ENCODE results near the gene ATP12A.

ATP12A gene

GRCh38 chr13:24670961-24671381 is 9.2 kb upstream of the ATP12A start:
- no peaks in the 10 kb centered on the region for H3K9me3 ChIP-seq
- H3K27me3 ChIP-seq (ENCODE audit: low read depth): no peaks in the 10 kb centered on the region
- in situ Hi-C loops (cut with MboI; ENCODE audit: low sequenced_read_pairs): loop anchor here (10.0 kb wide), 2 partner anchors 66 to 96 kb away; no protein-coding TSS in a partner anchor
- H3K4me1 ChIP-seq: peaks cover 3% of the 10 kb centered on the region
- DNase-seq (ENCODE audit: low spot score in 2 of 2): peak; percentile 59 to 69
- H3K36me3 ChIP-seq (replicated peaks): no peaks in the 10 kb centered on the region
- H3K4me3 ChIP-seq: no peak overlapping the region

DNA sequence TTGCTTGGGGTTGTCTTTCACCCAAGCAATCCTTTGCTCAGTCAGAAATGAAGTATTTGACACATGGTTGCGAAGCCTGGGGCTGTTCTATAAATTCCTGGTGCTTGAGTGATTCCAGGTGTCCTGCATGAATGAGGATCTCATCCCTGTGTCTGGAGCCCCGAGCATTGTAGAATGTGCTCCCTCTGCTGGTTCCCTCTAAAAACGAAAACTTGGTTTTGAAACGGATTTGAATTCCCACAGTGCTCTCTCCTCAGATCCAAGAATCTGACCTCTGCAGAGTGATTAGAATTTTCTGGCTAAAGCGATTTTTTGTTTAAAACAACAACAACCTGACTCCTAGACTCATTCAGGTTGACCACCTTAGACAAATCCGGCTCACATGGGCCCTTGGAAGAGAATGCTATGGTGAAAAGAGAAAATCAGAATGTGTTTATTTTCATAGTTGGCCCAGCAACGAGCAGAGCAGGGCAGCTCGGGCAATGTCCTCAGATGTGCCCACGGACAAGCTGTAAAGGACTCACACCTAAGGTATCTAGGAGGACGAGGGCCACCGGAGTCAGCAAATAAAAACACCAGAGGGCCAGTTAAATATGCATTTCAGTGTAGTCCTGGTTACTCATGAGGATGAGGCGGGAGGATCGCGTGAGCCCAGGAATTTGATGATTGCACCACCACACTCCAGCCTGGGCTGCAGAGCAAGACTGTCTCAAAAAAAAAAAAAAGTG is 8.7 kb upstream of the ATP12A start:
- H3K4me3 ChIP-seq: no peak overlapping the region
- H3K9me3 ChIP-seq: no peaks in the 10 kb centered on the region
- peaks cover 3% of the 10 kb centered on the region for H3K4me1 ChIP-seq
- peak; percentile 69 to 76 for DNase-seq (ENCODE audit: low spot score in 2 of 2)
- no peaks in the 10 kb centered on the region for H3K36me3 ChIP-seq (replicated peaks)
- in situ Hi-C loops (cut with MboI; ENCODE audit: low sequenced_read_pairs): loop anchor here (10.0 kb wide), 2 partner anchors 67 to 97 kb away; no protein-coding TSS in a partner anchor
- no peaks in the 10 kb centered on the region for H3K27me3 ChIP-seq (ENCODE audit: low read depth)

DNA sequence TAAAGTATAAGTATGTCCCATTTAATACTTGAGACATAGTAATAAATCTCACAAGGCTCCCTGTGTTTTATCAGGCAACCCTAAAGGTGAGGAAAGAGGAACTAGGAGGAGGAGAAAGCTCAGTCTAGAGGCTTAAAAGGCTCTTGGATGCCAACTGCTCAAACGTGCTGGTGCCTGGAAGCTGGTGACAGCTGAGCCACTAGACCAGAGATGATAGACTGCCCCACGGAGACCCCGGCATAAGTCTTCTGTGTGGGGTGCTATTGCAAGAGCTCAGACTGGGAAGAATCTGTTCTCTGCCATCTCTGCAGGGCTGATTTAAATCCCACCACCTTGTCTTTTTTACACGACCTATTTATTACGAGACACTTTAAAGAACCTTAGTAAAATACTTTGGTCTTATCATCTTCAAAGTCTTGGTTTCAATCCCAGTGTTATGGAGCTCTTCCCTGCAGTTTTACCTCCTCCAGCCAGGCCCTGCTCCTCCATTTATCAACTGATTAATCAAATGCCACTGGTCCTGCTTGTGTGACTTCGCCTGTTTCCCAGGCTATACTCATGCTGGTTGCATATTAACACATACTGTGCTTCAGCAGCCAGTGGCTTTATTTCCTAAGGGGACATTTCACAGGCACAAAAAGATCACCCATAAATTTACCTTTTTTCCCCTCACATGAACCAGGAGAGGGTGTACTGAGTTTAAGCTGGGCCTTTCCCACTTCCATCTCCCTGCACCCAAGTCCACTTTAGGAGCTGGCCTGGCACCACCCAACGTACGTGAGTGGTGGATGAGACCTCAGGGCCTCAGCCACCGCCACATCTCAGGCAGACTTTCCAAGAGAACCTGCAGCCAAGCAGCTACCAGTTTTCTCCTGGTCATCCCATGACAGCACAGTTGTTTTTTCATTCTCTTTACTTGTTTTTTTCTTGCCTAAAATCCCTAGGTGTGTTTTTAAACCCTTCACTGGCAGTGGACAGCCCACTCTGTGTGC is 7.8 kb upstream of the ATP12A start:
- in situ Hi-C loops (cut with MboI; ENCODE audit: low sequenced_read_pairs): loop anchor here (10.0 kb wide), 2 partner anchors 68 to 98 kb away; no protein-coding TSS in a partner anchor
- DNase-seq (ENCODE audit: low spot score in 2 of 2): no peak
- H3K9me3 ChIP-seq: no peaks in the 10 kb centered on the region
- no peak overlapping the region for H3K4me3 ChIP-seq
- H3K36me3 ChIP-seq (replicated peaks): no peaks in the 10 kb centered on the region
- H3K27me3 ChIP-seq (ENCODE audit: low read depth): peaks cover 2% of the 10 kb centered on the region; the same call in 1 of the 2 replicates
- H3K4me1 ChIP-seq: peaks cover 3% of the 10 kb centered on the region

DNA sequence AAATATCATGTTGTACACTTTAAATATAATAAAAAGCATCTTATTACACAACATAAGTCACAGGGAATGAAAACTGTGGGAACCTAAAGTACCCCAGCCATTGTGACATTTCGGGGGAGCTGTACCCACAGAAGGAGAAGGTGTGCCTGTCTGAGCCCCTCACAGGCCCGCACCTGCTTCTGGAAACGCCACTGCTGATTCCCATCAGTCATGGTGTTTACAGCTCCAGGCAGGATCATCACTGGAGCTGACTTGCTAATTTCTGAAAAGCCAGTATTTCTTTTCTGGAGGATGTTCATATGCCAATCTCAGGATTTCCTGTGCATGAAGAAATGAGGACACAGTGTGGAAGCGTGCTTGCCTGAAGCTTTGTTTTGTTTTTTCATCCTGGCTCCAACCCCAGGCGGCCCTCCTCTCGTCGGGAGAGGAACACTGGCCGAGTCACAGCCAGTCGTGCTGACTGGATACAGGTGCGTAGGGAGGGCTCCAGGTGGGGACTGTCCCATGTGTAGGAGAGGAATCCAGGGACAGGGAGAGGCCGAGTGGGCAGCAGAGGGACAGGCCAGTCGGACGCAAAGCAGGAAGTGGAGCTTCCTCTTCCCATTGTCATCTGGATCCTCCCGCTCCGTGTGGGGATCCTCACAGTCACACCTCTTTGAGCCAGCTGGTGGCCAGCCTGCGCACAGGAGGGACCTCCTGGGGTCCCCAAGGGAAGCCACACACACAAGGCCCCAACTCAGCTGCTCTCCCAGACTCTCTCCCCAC is 4.2 kb upstream of the ATP12A start:
- DNase-seq (ENCODE audit: low spot score in 2 of 2): no peak
- Histone ChIP-seq H3K36me3 (replicated peaks) (no peaks in the 10 kb centered on the region), H3K9me3 (no peaks in the 10 kb centered on the region), H3K27me3 (ENCODE audit: low read depth) (peaks cover 28% of the 10 kb centered on the region), H3K4me3 (no peak overlapping the region), H3K4me1 (peaks cover 2% of the 10 kb centered on the region)
- in situ Hi-C loops (cut with MboI; ENCODE audit: low sequenced_read_pairs): loop anchor here (10.0 kb wide), 2 partner anchors 71 to 101 kb away; no protein-coding TSS in a partner anchor

DNA sequence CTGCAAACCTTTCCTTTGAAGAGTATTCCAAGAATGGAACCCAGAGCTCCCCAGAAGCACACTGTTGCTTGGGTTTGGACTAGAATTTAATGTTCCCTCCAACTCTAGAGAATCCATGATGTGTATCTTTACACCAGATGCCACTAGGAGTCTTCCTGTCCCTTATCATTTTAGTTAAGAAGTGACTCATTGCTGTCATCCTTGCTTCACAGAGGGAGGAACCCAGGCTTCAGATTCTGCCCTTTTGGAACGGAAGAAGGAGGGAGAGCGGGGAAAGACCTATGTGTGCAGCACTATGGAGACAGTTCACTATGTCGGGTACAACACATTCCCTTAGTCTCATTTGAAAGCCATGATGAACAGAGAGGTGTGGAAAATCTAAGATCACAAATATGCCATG is 2.1 kb upstream of the ATP12A start:
- Histone ChIP-seq H3K27me3 (ENCODE audit: low read depth) (peaks cover 33% of the 10 kb centered on the region), H3K4me3 (no peak overlapping the region), H3K9me3 (no peaks in the 10 kb centered on the region), H3K36me3 (replicated peaks) (no peaks in the 10 kb centered on the region), H3K4me1 (no peaks in the 10 kb centered on the region)
- DNase-seq (ENCODE audit: low spot score in 2 of 2): no peak
- in situ Hi-C loops (cut with MboI; ENCODE audit: low sequenced_read_pairs): loop anchor here (10.0 kb wide), 2 partner anchors 73 to 103 kb away; no protein-coding TSS in a partner anchor

- peaks cover 33% of the 10 kb centered on the region for H3K27me3 ChIP-seq (ENCODE audit: low read depth)
- H3K4me3 ChIP-seq: no peak overlapping the region; the same call in 1 of the 2 replicates
- H3K4me1 ChIP-seq: peaks cover 4% of the 10 kb centered on the region
- no peaks in the 10 kb centered on the region for H3K9me3 ChIP-seq
- H3K36me3 ChIP-seq (replicated peaks): no peaks in the 10 kb centered on the region
- DNase-seq (ENCODE audit: low spot score in 2 of 2): no peak
- in situ Hi-C loops (cut with MboI; ENCODE audit: low sequenced_read_pairs): loop anchor here (10.0 kb wide), 2 partner anchors 75 to 105 kb away; no protein-coding TSS in a partner anchor
These were observed 522 bp upstream of the ATP12A start for GRCh38 chr13:24679686-24680085.

- in situ Hi-C loops (cut with MboI; ENCODE audit: low sequenced_read_pairs): no loop called here
- DNase-seq (ENCODE audit: low spot score in 2 of 2): no peak
- Histone ChIP-seq H3K9me3 (no peaks in the 10 kb centered on the region), H3K36me3 (replicated peaks) (no peaks in the 10 kb centered on the region), H3K4me3 (peak overlapping the region; percentile 32), H3K27me3 (ENCODE audit: low read depth) (peaks cover 33% of the 10 kb centered on the region), H3K4me1 (peaks cover 4% of the 10 kb centered on the region)
These were observed 855 bp downstream of the ATP12A start for GRCh38 chr13:24680921-24681604.

DNA sequence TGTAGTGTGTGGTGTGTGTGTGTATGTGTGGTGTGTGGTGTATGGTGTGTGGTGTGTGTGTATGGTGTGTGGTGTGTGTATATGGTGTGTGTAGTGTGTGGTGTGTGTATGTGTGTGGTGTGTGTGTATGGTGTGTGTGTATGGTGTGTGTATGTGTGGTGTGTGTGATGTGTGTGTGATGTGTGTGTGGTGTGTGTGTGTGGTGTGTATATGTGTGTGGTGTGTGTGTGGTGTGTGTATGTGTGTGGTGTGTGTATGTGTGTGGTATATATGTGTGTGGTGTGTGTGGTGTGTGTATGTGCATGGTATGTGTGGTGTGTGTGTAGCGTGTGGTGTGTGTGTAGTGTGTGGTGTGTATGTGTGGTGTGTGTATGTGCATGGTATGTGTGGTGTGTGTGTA is 1.7 kb downstream of the ATP12A start:
- in situ Hi-C loops (cut with MboI; ENCODE audit: low sequenced_read_pairs): no loop called here
- H3K4me3 ChIP-seq: no peak overlapping the region
- H3K36me3 ChIP-seq (replicated peaks): no peaks in the 10 kb centered on the region
- H3K9me3 ChIP-seq: no peaks in the 10 kb centered on the region
- peaks cover 33% of the 10 kb centered on the region for H3K27me3 ChIP-seq (ENCODE audit: low read depth)
- peaks cover 4% of the 10 kb centered on the region for H3K4me1 ChIP-seq
- no peak for DNase-seq (ENCODE audit: low spot score in 2 of 2)

DNA sequence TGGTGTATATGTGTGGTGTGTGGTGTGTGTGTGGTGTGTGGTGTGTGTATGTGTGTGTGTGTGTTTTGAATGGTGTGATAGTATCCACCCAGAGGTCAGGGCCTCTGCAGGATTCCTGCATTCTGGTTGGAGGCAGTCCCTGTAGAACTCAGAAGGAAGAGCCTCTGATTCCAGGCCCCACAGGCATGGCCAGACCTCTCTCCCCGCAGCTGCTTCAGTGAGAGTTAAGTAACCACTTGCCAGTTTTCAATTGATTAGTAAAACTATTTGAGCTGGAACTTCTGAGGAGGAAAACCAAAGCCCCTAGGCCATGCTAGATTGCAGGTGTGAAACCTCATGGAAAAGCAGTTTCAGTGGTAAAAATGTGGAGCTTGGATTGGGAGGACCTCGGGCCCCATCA is 2.1 kb downstream of the ATP12A start:
- H3K36me3 ChIP-seq (replicated peaks): no peaks in the 10 kb centered on the region
- peaks cover 30% of the 10 kb centered on the region for H3K27me3 ChIP-seq (ENCODE audit: low read depth)
- H3K9me3 ChIP-seq: no peaks in the 10 kb centered on the region
- no peak for DNase-seq (ENCODE audit: low spot score in 2 of 2)
- in situ Hi-C loops (cut with MboI; ENCODE audit: low sequenced_read_pairs): no loop called here
- peaks cover 4% of the 10 kb centered on the region for H3K4me1 ChIP-seq
- H3K4me3 ChIP-seq: no peak overlapping the region

DNA sequence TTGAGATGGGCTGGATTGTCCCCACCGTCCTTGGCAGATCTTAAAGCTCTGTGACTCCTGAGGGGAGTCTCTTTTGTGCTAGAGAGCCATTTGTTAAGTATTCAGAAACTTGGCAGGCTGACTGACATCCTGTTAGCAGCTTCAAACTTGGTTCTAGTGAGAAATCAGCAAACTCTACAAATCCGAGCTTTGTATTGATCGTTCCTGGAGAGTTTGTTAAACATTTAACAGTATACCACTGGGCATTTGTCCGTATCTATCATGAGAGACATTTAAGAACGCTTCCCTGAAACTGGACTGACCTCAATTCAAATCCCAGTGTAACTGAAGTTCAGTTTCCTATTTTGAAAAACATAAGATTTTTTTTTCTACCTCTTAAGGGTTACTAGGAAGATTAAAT is 3.1 kb downstream of the ATP12A start:
- DNase-seq (ENCODE audit: low spot score in 2 of 2): no peak
- in situ Hi-C loops (cut with MboI; ENCODE audit: low sequenced_read_pairs): no loop called here
- no peaks in the 10 kb centered on the region for H3K36me3 ChIP-seq (replicated peaks)

DNA sequence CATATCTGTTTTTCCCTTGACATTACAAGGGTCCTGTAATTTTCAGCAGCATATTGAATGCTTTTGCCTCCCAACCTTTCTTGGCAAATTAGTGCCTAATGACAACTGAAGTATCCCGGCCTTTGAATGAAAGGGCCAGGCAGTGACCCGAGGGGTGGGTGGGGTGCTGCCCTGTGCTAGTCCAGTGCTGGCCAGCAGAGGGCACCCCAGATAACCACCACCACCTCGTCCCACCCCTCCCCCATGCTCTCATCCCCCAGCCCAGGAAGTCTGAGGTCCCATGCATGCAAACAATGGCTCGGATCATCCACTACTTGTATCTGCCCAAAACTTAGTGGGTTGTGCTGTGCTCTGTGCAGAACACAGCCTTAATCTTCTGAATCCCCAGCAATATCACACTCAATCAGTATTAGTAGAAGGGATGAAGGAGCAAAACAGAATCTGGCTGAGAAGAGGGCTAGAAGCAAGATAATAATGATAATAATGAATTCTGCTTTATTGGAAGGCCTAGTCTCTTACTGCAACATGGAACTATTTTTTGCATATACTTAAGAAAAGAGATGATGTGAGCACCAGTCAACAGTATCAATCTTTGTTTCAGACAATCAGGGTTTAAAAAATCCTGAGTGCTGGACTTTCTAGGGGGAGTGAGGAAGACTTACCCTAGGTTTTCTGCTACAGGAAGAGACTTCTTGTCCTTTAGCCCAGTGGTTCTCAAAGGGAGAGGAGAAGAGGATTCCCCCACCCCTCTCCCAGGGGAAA is 3.8 kb downstream of the ATP12A start:
- peaks cover 21% of the 10 kb centered on the region for H3K27me3 ChIP-seq (ENCODE audit: low read depth)
- peak; percentile 59 to 92 for DNase-seq (ENCODE audit: low spot score in 2 of 2)
- in situ Hi-C loops (cut with MboI; ENCODE audit: low sequenced_read_pairs): no loop called here

More for the DNA sequence above, 3.1 kb downstream of the ATP12A start:
- Histone ChIP-seq H3K4me3 (no peak overlapping the region), H3K9me3 (no peaks in the 10 kb centered on the region), H3K27me3 (ENCODE audit: low read depth) (peaks cover 25% of the 10 kb centered on the region), H3K4me1 (peaks cover 4% of the 10 kb centered on the region)

GRCh38 chr13:24684600-24684998 is 4.4 kb downstream of the ATP12A start:
- H3K9me3 ChIP-seq: no peaks in the 10 kb centered on the region
- peaks cover 16% of the 10 kb centered on the region for H3K27me3 ChIP-seq (ENCODE audit: low read depth)
- peaks cover 4% of the 10 kb centered on the region for H3K4me1 ChIP-seq
- in situ Hi-C loops (cut with MboI; ENCODE audit: low sequenced_read_pairs): no loop called here
- H3K36me3 ChIP-seq (replicated peaks): no peaks in the 10 kb centered on the region
- no peak for DNase-seq (ENCODE audit: low spot score in 2 of 2)
- H3K4me3 ChIP-seq: no peak overlapping the region

More for the DNA sequence above, 3.8 kb downstream of the ATP12A start:
- Histone ChIP-seq H3K9me3 (no peaks in the 10 kb centered on the region), H3K36me3 (replicated peaks) (no peaks in the 10 kb centered on the region), H3K4me3 (no peak overlapping the region), H3K4me1 (peaks cover 4% of the 10 kb centered on the region)
